Measurements from ENCODE around the gene ERC2. TPM values are rescaled to one million over a fixed set of nuclear protein-coding genes. Genes with fewer than 3 reads are reported as not detected.
A peak's percentile ranks its signal among the peaks of the same experiment; 100 is the strongest.

ERC2 gene
- total RNA-seq, 1 experiment from 2014 or later, result 0.77 TPM

DNA sequence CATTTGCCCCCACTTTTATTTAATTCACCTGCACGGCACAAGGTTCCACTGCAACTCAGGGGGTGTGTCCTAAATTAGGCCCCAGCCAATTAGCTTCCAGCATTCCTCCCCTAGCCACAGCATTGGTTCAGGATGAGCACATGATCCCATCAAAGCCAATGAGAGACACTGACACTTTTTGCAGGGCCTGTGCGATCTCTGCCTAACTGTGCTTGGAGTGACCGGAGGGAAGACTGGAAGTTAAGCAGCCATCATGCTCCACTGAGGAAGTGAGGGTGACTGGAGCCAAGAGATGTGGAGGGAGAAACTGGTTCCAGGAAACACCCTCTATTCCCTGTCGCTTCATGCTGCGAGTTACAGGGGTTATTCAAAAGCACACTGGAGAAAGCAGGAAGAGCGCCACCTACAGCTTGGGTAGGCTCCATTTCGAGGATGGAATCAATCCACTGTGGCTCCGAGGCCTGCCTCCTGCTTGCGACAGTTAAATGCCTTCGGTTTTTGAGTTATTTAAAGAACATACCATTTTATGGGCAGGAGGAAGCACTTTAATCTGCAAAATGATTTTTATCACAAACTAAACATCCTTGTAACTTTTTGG, 858.9 kb downstream of the ERC2 start:
- ATAC-seq, result no peak
- Histone ChIP-seq H3K27ac (ENCODE audit: low read length) (no peak overlapping the region), H3K4me1 (ENCODE audit: insufficient read depth, low read length) (no peaks in the 10 kb centered on the region), H3K9me2 (replicated peaks; ENCODE audit: low read length) (no peaks in the 10 kb centered on the region), H3F3A (ENCODE audit: low read length, unreplicated experiment) (no peaks in the 10 kb centered on the region), H3K4me2 (ENCODE audit: low read length) (no peak overlapping the region), H4K20me1 (ENCODE audit: low read length) (no peaks in the 10 kb centered on the region), H3K9ac (ENCODE audit: low read length) (no peak overlapping the region), H3K36me3 (ENCODE audit: low read depth, low read length) (no peaks in the 10 kb centered on the region), H3K9me3 (ENCODE audit: low read length) (0 out of 2 replicates have a peak, but pooled peaks cover 3% of the 10 kb centered on the region), H3K4me3 (ENCODE audit: low read length) (no peak overlapping the region), H2AFZ (ENCODE audit: low read length) (no peak overlapping the region), H3K79me2 (ENCODE audit: low read length) (no peaks in the 10 kb centered on the region), H3K27me3 (ENCODE audit: low read length) (no peaks in the 10 kb centered on the region)
- CTCF ChIA-PET, result no interaction called here
- TF ChIP-seq EZH2phosphoT487 (IDR thresholded peaks at IDR 0.05; ENCODE audit: borderline replicate concordance, low read length), result no peak
- TF ChIP-seq, protein P1, sequence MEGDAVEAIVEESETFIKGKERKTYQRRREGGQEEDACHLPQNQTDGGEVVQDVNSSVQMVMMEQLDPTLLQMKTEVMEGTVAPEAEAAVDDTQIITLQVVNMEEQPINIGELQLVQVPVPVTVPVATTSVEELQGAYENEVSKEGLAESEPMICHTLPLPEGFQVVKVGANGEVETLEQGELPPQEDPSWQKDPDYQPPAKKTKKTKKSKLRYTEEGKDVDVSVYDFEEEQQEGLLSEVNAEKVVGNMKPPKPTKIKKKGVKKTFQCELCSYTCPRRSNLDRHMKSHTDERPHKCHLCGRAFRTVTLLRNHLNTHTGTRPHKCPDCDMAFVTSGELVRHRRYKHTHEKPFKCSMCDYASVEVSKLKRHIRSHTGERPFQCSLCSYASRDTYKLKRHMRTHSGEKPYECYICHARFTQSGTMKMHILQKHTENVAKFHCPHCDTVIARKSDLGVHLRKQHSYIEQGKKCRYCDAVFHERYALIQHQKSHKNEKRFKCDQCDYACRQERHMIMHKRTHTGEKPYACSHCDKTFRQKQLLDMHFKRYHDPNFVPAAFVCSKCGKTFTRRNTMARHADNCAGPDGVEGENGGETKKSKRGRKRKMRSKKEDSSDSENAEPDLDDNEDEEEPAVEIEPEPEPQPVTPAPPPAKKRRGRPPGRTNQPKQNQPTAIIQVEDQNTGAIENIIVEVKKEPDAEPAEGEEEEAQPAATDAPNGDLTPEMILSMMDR (conservative IDR thresholded peaks at IDR 0.05; ENCODE audit: low read depth, low read length), result peak; percentile 57
- DNase-seq, result peak; percentile 42
- intact Hi-C loops (cut with micrococcal nuclease), result no loop called here
- no TSS peak for BruUV-seq (replicated peaks)
- POLR2A ChIA-PET (ENCODE audit: unreplicated experiment), result no interaction called here

DNA sequence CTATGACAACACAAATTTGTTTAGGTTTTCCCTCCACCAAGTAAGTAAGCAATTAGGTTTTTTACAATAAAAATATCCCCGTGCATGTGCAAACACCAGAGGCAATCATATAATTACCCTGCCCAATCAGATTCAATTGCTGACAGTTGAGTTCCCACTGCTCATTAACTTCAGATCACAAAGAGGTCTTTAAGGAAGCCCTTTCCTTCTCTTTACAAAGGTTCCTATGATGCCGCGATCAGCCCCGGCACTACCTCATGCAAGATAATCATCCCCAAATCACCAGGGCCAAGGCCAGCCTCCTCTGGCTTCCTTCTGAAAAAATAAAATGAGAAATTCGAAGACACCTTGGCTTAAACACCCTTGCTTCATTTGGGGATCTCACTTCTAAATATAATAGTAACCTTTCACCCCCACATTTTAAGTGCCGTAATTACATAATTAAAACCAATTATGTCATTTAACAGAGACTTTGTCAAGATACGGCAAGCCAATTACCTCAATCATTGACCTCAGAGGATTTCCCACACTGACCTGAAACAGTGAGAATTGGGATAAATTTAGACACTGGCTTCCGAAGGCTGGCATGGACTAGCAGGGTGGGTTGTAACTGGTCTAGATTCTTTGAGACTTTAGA, 859.8 kb downstream of the ERC2 start:
- H3K9ac ChIP-seq (ENCODE audit: low read length), result no peak overlapping the region
- intact Hi-C loops (cut with micrococcal nuclease), result no loop called here
- H3K9me2 ChIP-seq (replicated peaks; ENCODE audit: low read length), result no peaks in the 10 kb centered on the region
- H2AFZ ChIP-seq (ENCODE audit: low read length), result no peak overlapping the region
- CTCF ChIA-PET, result no interaction called here
- no peak overlapping the region for H3K4me2 ChIP-seq (ENCODE audit: low read length)
- POLR2A ChIA-PET (ENCODE audit: unreplicated experiment), result no interaction called here
- H3K4me3 ChIP-seq (ENCODE audit: low read length), result no peak overlapping the region
- no peaks in the 10 kb centered on the region for H3K4me1 ChIP-seq (ENCODE audit: insufficient read depth, low read length)
- ATAC-seq (no peak), DNase-seq (no peak)
- H3K9me3 ChIP-seq (ENCODE audit: low read length), result 0 out of 2 replicates have a peak, but pooled peaks cover 3% of the 10 kb centered on the region
- no peaks in the 10 kb centered on the region for H4K20me1 ChIP-seq (ENCODE audit: low read length)
- TF ChIP-seq, protein P1 (conservative IDR thresholded peaks at IDR 0.05; ENCODE audit: low read depth, low read length), result no peak
- no peak for TF ChIP-seq EZH2 (IDR thresholded peaks at IDR 0.05; ENCODE audit: low read length, unreplicated experiment)
- TF ChIP-seq EZH2phosphoT487 (IDR thresholded peaks at IDR 0.05; ENCODE audit: borderline replicate concordance, low read length), result no peak
- no peak overlapping the region for H3K27ac ChIP-seq (ENCODE audit: low read length)
- H3F3A ChIP-seq (ENCODE audit: low read length, unreplicated experiment), result no peaks in the 10 kb centered on the region
- BruUV-seq (replicated peaks), result no TSS peak
- H3K79me2 ChIP-seq (ENCODE audit: low read length), result no peaks in the 10 kb centered on the region
- H3K27me3 ChIP-seq (ENCODE audit: low read length), result no peaks in the 10 kb centered on the region
- no peaks in the 10 kb centered on the region for H3K36me3 ChIP-seq (ENCODE audit: low read depth, low read length)

DNA sequence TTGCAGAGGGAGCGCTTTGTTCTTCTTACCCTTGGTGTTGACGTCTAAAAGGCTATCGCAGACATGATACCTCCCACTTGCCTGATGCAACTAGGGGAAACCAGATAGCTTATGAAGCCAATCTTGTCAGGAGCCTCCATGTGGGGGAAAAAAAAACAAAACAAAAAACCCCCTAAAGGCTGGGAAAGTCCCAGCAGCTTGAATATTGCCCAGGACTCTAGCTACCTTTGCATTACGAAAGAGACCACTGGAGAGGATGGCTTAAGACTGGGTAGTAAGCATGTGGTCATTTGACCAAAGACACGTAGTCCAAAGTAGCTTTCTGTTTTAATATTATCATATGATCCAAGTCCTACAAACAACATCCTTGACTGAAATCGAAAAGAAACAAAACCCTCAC, 860.4 kb downstream of the ERC2 start:
- no peak overlapping the region for H3K9ac ChIP-seq (ENCODE audit: low read length)
- H3K4me2 ChIP-seq (ENCODE audit: low read length), result no peak overlapping the region
- H3F3A ChIP-seq (ENCODE audit: low read length, unreplicated experiment), result no peaks in the 10 kb centered on the region
- no peak overlapping the region for H2AFZ ChIP-seq (ENCODE audit: low read length)
- no peak overlapping the region for H3K4me3 ChIP-seq (ENCODE audit: low read length)
- CTCF ChIA-PET, result no interaction called here
- no peaks in the 10 kb centered on the region for H3K79me2 ChIP-seq (ENCODE audit: low read length)
- no peaks in the 10 kb centered on the region for H3K36me3 ChIP-seq (ENCODE audit: low read depth, low read length)
- no peaks in the 10 kb centered on the region for H3K9me2 ChIP-seq (replicated peaks; ENCODE audit: low read length)
- BruUV-seq (replicated peaks), result no TSS peak
- 0 out of 2 replicates have a peak, but pooled peaks cover 3% of the 10 kb centered on the region for H3K9me3 ChIP-seq (ENCODE audit: low read length)
- TF ChIP-seq EZH2phosphoT487 (IDR thresholded peaks at IDR 0.05; ENCODE audit: borderline replicate concordance, low read length) (no peak), EZH2 (IDR thresholded peaks at IDR 0.05; ENCODE audit: low read length, unreplicated experiment) (no peak)
- TF ChIP-seq, protein P1 (conservative IDR thresholded peaks at IDR 0.05; ENCODE audit: low read depth, low read length), result no peak
- no peak for ATAC-seq
- POLR2A ChIA-PET (ENCODE audit: unreplicated experiment), result no interaction called here
- no peak for DNase-seq
- no peaks in the 10 kb centered on the region for H4K20me1 ChIP-seq (ENCODE audit: low read length)
- no peak overlapping the region for H3K27ac ChIP-seq (ENCODE audit: low read length)
- H3K4me1 ChIP-seq (ENCODE audit: insufficient read depth, low read length), result no peaks in the 10 kb centered on the region
- H3K27me3 ChIP-seq (ENCODE audit: low read length), result no peaks in the 10 kb centered on the region
- intact Hi-C loops (cut with micrococcal nuclease), result no loop called here

All from PC-3 (cell line).